Smooth muscle cell (in vitro differentiated cells): ENCODE data around the gene IPO4. TPM values are rescaled to one million over a fixed set of nuclear protein-coding genes. Genes with fewer than 3 reads are reported as not detected.

Experiments
- DNase-seq: peaks from one replicate; lab custom pipeline; 2025; ENCODE audit not compliant: unreplicated experiment; lab: John Stamatoyannopoulos, UW
- H2AFZ ChIP-seq: fragments of 200-600 bp; sonication (generic); 2 replicates; pipeline ENCODE4 v1.6.0; 2016; ENCODE audit warnings: antibody characterized with exemption, low read depth, mild to moderate bottlenecking
- H3F3A ChIP-seq: fragments of 200-600 bp; sonication (generic); 2 replicates; pipeline ENCODE4 v1.6.0; 2017; ENCODE audit warnings: antibody characterized with exemption, low read depth
- H3K27ac ChIP-seq: fragments of 200-600 bp; sonication (generic); 2 replicates; pipeline ENCODE4 v1.5.1; 2016; ENCODE audit warnings: low read depth, mild to moderate bottlenecking
- H3K27me3 ChIP-seq: fragments of 200-600 bp; sonication (generic); 2 replicates; pipeline ENCODE4 v1.6.1; 2016; ENCODE audit warnings: low read depth, mild to moderate bottlenecking
- H3K36me3 ChIP-seq: fragments of 200-600 bp; sonication (generic); 2 replicates; pipeline ENCODE4 v1.5.1; 2016; ENCODE audit warnings: low read depth
- H3K4me1 ChIP-seq: fragments of 200-600 bp; sonication (generic); 2 replicates; pipeline ENCODE4 v1.5.1; 2016; ENCODE audit warnings: low read depth
- H3K4me2 ChIP-seq: fragments of 200-600 bp; sonication (generic); 2 replicates; pipeline ENCODE4 v1.6.0; 2016; ENCODE audit warnings: mild to moderate bottlenecking
- H3K4me3 ChIP-seq: fragments of 200-600 bp; sonication (generic); 2 replicates; pipeline ENCODE4 v1.5.1; 2016; ENCODE audit warnings: mild to moderate bottlenecking
- H3K79me2 ChIP-seq: fragments of 200-600 bp; sonication (generic); 2 replicates; pipeline ENCODE4 v1.6.0; 2016; ENCODE audit warnings: low read depth, mild to moderate bottlenecking
- H3K9ac ChIP-seq: fragments of 200-600 bp; sonication (generic); 2 replicates; pipeline ENCODE4 v1.6.0; 2016; ENCODE audit warnings: low read depth
- H3K9me3 ChIP-seq: fragments of 200-600 bp; sonication (generic); replicated peaks from 2 replicates; pipeline ENCODE4 v1.5.1; 2016; ENCODE audit warnings: low read depth
- H4K20me1 ChIP-seq: fragments of 200-600 bp; sonication (generic); 2 replicates; pipeline ENCODE4 v1.6.0; 2016; ENCODE audit warnings: low read depth
- WGBS: methylation state at CpG from one replicate; pipeline ENCODE4 v1.1.7; 2016; ENCODE audit warnings: low lambda C conversion rate; 5-methylcytosine and 5-hydroxymethylcytosine counted together
- polyA plus RNA-seq: library from polyadenylated mRNA; unstranded; fragments of >200 nt; fragmentation: Nextera tagmentation; extraction: Ambion mirVana; gene quantifications from 2 replicates; pipeline ENCODE4 v1.2.1, GENCODE V29; 2016
- total RNA-seq: library from RNA; depleted of rRNA; stranded (reverse); fragments of >200 nt; gene quantifications from 2 replicates; pipeline ENCODE4 v1.2.3, GENCODE V29; 2014
- TF ChIP-seq, protein P1 (sequence below): fragments of 200-600 bp; sonication (generic); IDR thresholded peaks from 2 replicates; pipeline ENCODE4 v1.5.1; 2017; ENCODE audit warnings: borderline replicate concordance, mild to moderate bottlenecking, antibody characterized with exemption; ENCODE audit not compliant: insufficient read depth, poor library complexity, severe bottlenecking

Gene IPO4
- total and polyA plus RNA-seq, 2 experiments from 2014 or later = 14.7 to 20.5 TPM

DNA sequence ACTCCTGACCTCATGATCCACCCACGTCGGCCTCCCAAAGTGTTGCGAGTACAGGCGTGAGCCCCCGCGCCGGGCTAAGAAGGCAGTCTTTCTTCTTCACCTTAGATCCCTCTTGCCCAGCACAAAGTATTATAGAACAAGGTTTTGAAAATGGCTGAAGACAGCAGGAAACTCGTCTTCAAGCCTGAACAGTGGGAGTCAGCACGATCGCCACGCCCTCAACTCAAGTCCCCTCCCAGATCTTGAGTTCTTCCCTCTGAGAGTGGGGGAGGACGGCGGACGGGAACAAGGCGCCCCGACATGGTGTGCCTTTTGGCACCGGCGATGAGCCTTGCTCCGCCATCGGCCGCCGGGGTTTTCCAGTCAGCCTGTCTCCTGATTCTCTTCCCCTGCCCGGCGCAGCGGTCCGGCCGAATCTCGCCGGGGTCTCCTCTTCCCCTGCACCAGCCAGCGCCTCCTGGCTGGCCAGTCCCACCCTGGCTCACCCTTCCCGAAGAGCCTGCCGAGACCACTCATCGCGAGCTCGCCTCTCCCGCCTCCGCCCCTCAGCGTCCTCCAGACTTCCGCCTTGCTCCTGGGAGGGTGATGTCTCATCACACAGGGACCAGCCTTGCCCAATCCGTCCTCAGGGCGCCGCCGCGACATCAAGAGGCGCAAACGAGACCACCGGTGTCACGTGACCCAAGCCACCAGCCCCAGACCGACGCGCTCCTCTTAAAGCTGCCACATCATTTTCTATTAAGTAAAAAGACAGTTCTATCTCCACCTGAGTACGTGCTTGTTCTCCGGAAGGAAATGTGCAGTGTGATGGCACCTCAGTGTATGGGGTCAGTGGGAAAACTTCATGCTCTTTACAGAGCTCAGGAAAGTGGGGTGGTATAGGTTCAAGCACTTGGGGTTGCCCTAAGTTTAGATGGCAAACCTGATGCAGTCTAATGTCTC lies 24.6 kb upstream of the IPO4 start, which contains the start of gene CHMP4A:
CHMP4A (minus strand) TSS at position 565 of the 942 bp plus-strand sequence; CDS start at position 516, 49 bp downstream.
- Histone ChIP-seq H2AFZ (peak within 1 kb of the TSS; percentile 84), H3K9me3 (no peaks in the 10 kb centered on the region), H3K9ac (peak within 1 kb of the TSS; percentile 96), H4K20me1 (no peaks in the 10 kb centered on the region), H3K27ac (peak within 1 kb of the TSS; percentile 99), H3K4me2 (peak within 1 kb of the TSS; percentile 93), H3K27me3 (no peaks in the 10 kb centered on the region), H3K79me2 (peaks cover 6% of the 10 kb centered on the region), H3K4me3 (peak within 1 kb of the TSS; percentile 56), H3K36me3 (no peaks in the 10 kb centered on the region), H3K4me1 (peaks cover 3% of the 10 kb centered on the region), H3F3A (peaks cover 4% of the 10 kb centered on the region)
- DNase-seq = peak; percentile 88
- TF ChIP-seq, protein P1, sequence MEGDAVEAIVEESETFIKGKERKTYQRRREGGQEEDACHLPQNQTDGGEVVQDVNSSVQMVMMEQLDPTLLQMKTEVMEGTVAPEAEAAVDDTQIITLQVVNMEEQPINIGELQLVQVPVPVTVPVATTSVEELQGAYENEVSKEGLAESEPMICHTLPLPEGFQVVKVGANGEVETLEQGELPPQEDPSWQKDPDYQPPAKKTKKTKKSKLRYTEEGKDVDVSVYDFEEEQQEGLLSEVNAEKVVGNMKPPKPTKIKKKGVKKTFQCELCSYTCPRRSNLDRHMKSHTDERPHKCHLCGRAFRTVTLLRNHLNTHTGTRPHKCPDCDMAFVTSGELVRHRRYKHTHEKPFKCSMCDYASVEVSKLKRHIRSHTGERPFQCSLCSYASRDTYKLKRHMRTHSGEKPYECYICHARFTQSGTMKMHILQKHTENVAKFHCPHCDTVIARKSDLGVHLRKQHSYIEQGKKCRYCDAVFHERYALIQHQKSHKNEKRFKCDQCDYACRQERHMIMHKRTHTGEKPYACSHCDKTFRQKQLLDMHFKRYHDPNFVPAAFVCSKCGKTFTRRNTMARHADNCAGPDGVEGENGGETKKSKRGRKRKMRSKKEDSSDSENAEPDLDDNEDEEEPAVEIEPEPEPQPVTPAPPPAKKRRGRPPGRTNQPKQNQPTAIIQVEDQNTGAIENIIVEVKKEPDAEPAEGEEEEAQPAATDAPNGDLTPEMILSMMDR = no peak
- 1% methylated on average over 51 of the region's 53 CpGs for WGBS

DNA sequence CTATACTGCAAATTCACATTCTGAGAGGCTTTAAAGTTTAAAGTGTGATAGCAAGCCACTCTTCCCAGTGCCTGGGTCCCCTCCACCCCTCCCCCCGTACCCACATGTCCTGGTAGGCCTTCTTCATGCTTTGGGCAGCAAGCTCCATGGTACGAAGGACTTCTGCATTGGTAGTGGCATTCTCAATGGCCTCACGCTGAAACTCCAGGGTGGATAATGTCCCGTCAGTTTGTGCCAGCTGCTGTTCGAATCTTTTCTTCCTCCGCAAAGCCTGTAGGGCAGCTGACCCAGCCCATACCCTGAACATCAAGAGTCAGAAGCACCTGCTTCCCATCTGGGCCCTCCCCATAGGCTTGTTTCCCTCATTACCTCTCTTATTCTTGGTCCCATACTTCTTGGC lies 22.7 kb upstream of the IPO4 start:
- H3K4me2 ChIP-seq = no peak overlapping the region
- 99% methylated on average over 6 of the region's 6 CpGs for WGBS

DNA sequence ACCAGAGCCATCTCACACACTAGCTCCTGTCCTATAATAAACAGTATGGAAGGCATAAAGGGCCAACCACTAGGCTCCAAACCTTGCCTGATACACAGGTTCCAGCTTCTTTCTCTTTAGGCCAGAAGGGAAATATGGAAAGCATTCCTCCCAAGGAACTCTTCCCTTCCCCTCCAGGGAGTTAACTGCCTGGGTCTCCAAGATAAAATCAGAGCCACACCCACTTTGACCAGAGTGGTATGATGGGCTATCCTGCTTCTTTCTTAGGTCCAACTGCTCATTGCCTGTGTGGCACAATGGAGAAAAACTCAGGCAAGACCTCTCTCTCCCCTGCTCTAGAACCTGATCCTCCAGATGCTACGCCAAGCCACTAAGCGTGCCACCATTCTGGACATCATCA lies 19.0 kb upstream of the IPO4 start:
- Histone ChIP-seq H3F3A (no peaks in the 10 kb centered on the region), H3K9ac (no peak overlapping the region), H3K79me2 (peaks cover 6% of the 10 kb centered on the region), H3K4me3 (no peak overlapping the region), H3K4me2 (no peak overlapping the region), H3K4me1 (no peaks in the 10 kb centered on the region), H3K36me3 (no peaks in the 10 kb centered on the region), H2AFZ (no peak overlapping the region), H4K20me1 (no peaks in the 10 kb centered on the region), H3K27ac (no peak overlapping the region), H3K27me3 (no peaks in the 10 kb centered on the region), H3K9me3 (no peaks in the 10 kb centered on the region)
- 100% methylated on average over 2 of the region's 2 CpGs for WGBS
- TF ChIP-seq, protein P1 = no peak
- DNase-seq = no peak

More for the DNA sequence above, 22.7 kb upstream of the IPO4 start:
- peaks cover 3% of the 10 kb centered on the region for H3K4me1 ChIP-seq
- no peaks in the 10 kb centered on the region for H3K36me3 ChIP-seq
- no peak overlapping the region for H3K27ac ChIP-seq
- TF ChIP-seq, protein P1 = no peak
- no peak overlapping the region for H2AFZ ChIP-seq
- H3K9me3 ChIP-seq = no peaks in the 10 kb centered on the region
- H3K79me2 ChIP-seq = peaks cover 6% of the 10 kb centered on the region
- no peaks in the 10 kb centered on the region for H4K20me1 ChIP-seq
- H3K27me3 ChIP-seq = no peaks in the 10 kb centered on the region
- H3F3A ChIP-seq = peaks cover 1% of the 10 kb centered on the region
- no peak overlapping the region for H3K9ac ChIP-seq
- no peak for DNase-seq
- no peak overlapping the region for H3K4me3 ChIP-seq
